ENCODE results near the gene HOXB3.

DNA sequence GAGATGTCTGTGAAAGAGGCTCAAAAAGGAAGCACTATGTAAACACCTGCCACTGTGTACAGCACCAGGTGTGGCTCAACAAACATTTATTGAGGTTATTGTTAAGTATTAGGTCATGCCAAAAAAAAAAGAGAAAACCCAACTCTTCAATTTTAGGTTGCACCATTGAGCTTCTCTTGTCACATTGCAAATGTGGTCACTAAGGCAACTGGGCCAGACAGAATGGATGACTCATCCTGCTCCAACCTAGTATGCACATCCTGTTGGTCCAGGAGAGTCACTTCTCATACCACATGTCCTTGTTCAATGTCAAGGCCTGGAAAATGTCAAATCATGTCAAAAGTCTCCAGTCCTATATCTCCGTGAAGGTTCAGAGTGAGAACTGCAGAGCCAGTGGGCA, 84.3 kb downstream of the HOXB3 start:
- no peak for TF ChIP-seq CTCF (IDR thresholded peaks at IDR 0.05)
- TF ChIP-seq POLR2A (IDR thresholded peaks at IDR 0.05), result no peak
